AG04449 (cell line): ENCODE measurements around the gene MMD2.
"Not testable (repeated sequence)": the region's sequence is repeated elsewhere in the genome, so short reads cannot be mapped to it uniquely, and the experiment has no call there.

Source experiments
- CTCF ChIA-PET: fragments of 350-600 bp; formaldehyde crosslinking; extraction: SDS; loops from one replicate; lab custom pipeline; 2021; ENCODE audit warnings: antibody characterized with exemption; lab: Yijun Ruan, JAX
- POLR2A ChIA-PET: fragments of 400-600, 350-600 bp; formaldehyde crosslinking; extraction: SDS; loops from one replicate; lab custom pipeline; 2020; ENCODE audit warnings: antibody characterized with exemption, inconsistent platforms; lab: Yijun Ruan, JAX
- DNase-seq: peaks from one replicate; pipeline ENCODE4 v3.0.0-alpha.2; 2010; ENCODE audit warnings: low read depth, low spot score
- H3K4me3 ChIP-seq: 2 replicates; pipeline ENCODE4 v1.5.1; 2011; ENCODE audit warnings: low read depth, mild to moderate bottlenecking, control low read depth, low read length
- TF ChIP-seq, protein P1 (sequence below): IDR thresholded peaks from one replicate; pipeline ENCODE4 v1.5.1; 2011; ENCODE audit warnings: mild to moderate bottlenecking, moderate library complexity, low read length, control low read depth, inconsistent platforms; ENCODE audit not compliant: insufficient read depth; ENCODE audit errors: missing control alignments

MMD2 gene

DNA sequence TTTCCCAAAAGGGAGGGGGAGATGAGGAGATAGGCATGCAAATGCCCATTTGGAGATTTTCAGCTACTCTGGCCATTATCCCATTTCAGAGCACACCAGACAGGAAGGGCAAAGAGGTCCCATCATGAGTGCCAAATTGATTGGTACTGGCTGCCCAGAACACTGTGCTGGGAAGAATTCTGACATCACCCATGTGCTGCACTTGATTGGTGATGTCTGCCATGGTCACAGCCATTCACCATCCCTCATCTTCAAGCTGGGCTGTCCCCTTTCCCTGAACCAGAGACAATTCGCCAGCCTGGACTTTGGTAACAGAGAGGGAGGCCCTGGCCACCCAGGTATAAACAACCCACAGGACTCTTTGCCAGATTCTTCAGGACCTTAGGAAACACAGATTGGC lies 52.3 kb downstream of the MMD2 start:
- no peak overlapping the region for H3K4me3 ChIP-seq
- TF ChIP-seq, protein P1, sequence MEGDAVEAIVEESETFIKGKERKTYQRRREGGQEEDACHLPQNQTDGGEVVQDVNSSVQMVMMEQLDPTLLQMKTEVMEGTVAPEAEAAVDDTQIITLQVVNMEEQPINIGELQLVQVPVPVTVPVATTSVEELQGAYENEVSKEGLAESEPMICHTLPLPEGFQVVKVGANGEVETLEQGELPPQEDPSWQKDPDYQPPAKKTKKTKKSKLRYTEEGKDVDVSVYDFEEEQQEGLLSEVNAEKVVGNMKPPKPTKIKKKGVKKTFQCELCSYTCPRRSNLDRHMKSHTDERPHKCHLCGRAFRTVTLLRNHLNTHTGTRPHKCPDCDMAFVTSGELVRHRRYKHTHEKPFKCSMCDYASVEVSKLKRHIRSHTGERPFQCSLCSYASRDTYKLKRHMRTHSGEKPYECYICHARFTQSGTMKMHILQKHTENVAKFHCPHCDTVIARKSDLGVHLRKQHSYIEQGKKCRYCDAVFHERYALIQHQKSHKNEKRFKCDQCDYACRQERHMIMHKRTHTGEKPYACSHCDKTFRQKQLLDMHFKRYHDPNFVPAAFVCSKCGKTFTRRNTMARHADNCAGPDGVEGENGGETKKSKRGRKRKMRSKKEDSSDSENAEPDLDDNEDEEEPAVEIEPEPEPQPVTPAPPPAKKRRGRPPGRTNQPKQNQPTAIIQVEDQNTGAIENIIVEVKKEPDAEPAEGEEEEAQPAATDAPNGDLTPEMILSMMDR: no peak
- ChIA-PET POLR2A (no interaction called here), CTCF (no interaction called here)
- DNase-seq: no peak

GRCh38 chr7:4905171-4905570 lies 53.8 kb downstream of the MMD2 start:
- no peak overlapping the region for H3K4me3 ChIP-seq
- TF ChIP-seq, protein P1: no peak
- CTCF ChIA-PET: no interaction called here
- no peak for DNase-seq
- POLR2A ChIA-PET: no interaction called here

DNA sequence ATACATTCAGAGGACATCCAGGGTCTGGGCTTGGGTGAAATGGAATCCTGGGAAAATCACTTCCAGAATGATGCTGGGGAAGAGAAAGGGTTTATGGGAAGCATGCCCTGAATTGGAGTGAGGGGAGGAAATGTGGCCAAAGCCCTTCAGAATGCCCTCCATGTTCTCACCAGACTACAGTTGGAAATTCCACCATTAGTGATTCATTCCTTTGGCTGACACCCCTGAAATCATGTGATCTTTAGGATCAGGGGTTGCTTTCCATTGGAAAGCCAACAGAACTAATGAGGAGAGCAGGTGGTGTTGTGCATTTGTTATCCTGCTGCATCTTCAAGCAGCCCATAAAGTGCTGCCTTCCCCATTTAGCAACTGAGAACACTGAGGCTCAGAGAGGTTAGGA lies 54.6 kb downstream of the MMD2 start:
- H3K4me3 ChIP-seq: no peak overlapping the region
- TF ChIP-seq, protein P1: no peak
- no peak for DNase-seq
- ChIA-PET CTCF (no interaction called here), POLR2A (no interaction called here)

DNA sequence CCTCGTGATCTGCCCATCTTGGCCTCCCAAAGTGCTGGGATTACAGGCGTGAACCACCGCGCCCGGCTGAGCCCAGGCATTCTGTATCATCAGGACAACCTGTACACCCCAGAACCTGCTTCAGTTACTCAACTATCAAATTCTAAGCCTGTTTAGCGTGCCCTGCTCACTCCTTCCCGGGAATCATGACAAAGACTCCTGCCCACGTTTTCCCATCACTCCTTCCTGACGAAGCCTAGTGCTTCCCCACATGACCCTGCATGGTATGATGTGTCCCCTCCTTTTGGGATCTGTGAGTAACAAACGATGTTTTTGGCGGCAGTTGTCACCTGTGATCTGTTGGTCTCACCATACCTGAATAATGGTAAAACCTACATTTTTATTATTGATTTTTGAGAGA lies 63.2 kb downstream of the MMD2 start:
- H3K4me3 ChIP-seq: no peak overlapping the region
- ChIA-PET POLR2A (no interaction called here), CTCF (interaction anchor here (2.6 kb wide), 1 partner anchor 12 kb away, joined by 8 read pairs; the partner anchor contains the start of gene RADIL)
- DNase-seq: no peak
- TF ChIP-seq, protein P1: no peak

GRCh38 chr7:4894482-4894881 lies 64.5 kb downstream of the MMD2 start:
- TF ChIP-seq, protein P1: no peak

GRCh38 chr7:4893929-4894475 lies 65.0 kb downstream of the MMD2 start:
- TF ChIP-seq, protein P1: no peak
- POLR2A ChIA-PET: no interaction called here
- DNase-seq: no peak
- CTCF ChIA-PET: no interaction called here
- no peak overlapping the region for H3K4me3 ChIP-seq

More at GRCh38 chr7:4894482-4894881, 64.5 kb downstream of the MMD2 start:
- H3K4me3 ChIP-seq: no peak overlapping the region
- DNase-seq: no peak
- POLR2A ChIA-PET: no interaction called here
- CTCF ChIA-PET: interaction anchor here (2.6 kb wide), 1 partner anchor 11 kb away, joined by 8 read pairs; the partner anchor contains the start of gene RADIL

DNA sequence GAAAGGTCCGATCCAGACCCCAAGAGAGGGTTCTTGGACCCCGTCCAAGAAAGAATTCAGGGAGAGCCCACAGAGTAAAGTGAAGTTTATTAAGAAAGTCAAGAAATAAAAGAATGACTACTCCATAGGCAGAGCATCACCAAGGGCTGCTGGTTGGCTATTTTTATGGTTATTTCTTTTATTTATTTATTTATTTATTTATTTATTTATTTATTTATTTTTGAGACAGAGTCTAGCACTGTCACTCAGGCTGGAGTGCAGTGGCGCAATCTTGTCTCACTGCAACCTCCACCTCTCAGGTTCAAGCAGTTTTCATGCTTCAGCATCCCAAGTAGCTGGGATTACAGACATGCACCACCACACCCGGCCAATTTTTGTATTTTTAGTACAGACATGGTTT lies 65.8 kb downstream of the MMD2 start:
- H3K4me3 ChIP-seq, DNase-seq, POLR2A ChIA-PET: not testable (repeated sequence)
- CTCF ChIA-PET: interaction anchor here (0.7 kb wide), 1 partner anchor 9 kb away, joined by 3 read pairs; the partner anchor contains the start of gene RADIL

DNA sequence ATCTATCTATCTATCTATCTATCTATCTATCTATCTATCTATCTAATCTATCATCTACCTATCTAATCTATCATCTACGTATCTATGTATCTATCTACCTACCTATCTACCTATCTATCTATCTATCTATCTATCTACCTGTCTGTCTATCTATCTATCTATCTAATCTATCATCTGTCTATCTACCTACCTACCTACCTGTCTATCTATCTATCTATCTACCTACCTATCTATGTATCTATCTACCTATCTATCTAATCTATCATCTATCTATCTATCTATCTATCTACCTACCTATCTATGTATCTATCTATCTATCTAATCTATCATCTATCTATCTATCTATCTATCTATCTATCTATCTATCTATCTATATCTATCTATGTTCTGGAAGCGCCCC lies 67.5 kb downstream of the MMD2 start:
- CTCF ChIA-PET: interaction anchor here (0.9 kb wide), 1 partner anchor 9 kb away, joined by 3 read pairs; no protein-coding TSS in a partner anchor

More for the DNA sequence above, 67.5 kb downstream of the MMD2 start:
- H3K4me3 ChIP-seq, POLR2A ChIA-PET, DNase-seq: not testable (repeated sequence)
